GM12892 (cell line): ENCODE data around the gene DACT3.

ENCODE experiments used
- POLR2A ChIP-seq: IDR thresholded peaks from 2 replicates; pipeline ENCODE4 v1.6.1; 2011; ENCODE audit warnings: low read depth, low read length, control low read depth
- POLR2AphosphoS5 ChIP-seq: IDR thresholded peaks from 2 replicates; pipeline ENCODE4 v1.6.1; 2011; ENCODE audit warnings: low read depth, low read length, control low read depth
- TAF1 ChIP-seq: IDR thresholded peaks from 2 replicates; pipeline ENCODE4 v1.6.1; 2011; ENCODE audit warnings: low read depth, mild to moderate bottlenecking, control low read depth, low read length, borderline replicate concordance

DNA sequence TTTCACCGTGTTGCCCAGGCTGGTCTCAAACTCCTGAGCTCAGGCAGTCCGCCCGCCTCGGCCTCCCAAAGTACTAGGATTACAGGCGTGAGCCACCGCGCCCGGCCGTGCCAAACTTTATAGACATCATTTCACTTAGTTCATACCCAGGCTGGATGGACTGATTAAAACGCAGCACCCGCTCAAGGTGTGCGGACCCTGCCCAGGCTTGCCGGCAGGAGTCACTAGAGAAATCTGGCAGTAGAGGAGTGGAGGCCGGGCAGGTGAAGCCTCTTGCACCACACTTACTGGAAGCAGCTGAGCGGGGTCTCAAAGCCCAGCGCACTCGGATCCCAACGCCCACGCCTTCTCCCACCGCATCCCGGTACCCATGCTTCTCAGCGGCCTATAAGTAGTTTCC, 47.5 kb downstream of the DACT3 start:
- TF ChIP-seq POLR2AphosphoS5 (no peak), TAF1 (no peak), POLR2A (no peak)
